Stimulated activated memory B cell treated with anti-CD40 and anti-IgM and Interleukin-4, amounts not matched to agents 10 μg/mL and 1 μg/mL and 100 μg/mL, for 72 hours (primary cell): Measurements from ENCODE around the gene L3MBTL1.

Experiments
- ATAC-seq: fragments of 150-1000 bp; cut with Tn5 transposase; 2 replicates; pipeline ENCODE4 v1.10.0; 2021
- H3K27ac Mint-ChIP-seq: one replicate; pipeline ENCODE4 v1.8.0; 2022; ENCODE audit warnings: mild to moderate bottlenecking, mixed read lengths
- H3K27me3 Mint-ChIP-seq: one replicate; pipeline ENCODE4 v1.8.0; 2022; ENCODE audit warnings: mixed read lengths
- H3K36me3 Mint-ChIP-seq: one replicate; pipeline ENCODE4 v1.8.0; 2022; ENCODE audit warnings: mixed read lengths
- H3K4me1 Mint-ChIP-seq: one replicate; pipeline ENCODE4 v1.8.0; 2022; ENCODE audit warnings: mixed read lengths
- H3K4me3 Mint-ChIP-seq: one replicate; pipeline ENCODE4 v1.8.0; 2022; ENCODE audit warnings: mild to moderate bottlenecking, moderate library complexity, mixed read lengths
- H3K9me3 Mint-ChIP-seq: one replicate; pipeline ENCODE4 v1.8.0; 2022; ENCODE audit warnings: mixed read lengths

L3MBTL1 gene

DNA sequence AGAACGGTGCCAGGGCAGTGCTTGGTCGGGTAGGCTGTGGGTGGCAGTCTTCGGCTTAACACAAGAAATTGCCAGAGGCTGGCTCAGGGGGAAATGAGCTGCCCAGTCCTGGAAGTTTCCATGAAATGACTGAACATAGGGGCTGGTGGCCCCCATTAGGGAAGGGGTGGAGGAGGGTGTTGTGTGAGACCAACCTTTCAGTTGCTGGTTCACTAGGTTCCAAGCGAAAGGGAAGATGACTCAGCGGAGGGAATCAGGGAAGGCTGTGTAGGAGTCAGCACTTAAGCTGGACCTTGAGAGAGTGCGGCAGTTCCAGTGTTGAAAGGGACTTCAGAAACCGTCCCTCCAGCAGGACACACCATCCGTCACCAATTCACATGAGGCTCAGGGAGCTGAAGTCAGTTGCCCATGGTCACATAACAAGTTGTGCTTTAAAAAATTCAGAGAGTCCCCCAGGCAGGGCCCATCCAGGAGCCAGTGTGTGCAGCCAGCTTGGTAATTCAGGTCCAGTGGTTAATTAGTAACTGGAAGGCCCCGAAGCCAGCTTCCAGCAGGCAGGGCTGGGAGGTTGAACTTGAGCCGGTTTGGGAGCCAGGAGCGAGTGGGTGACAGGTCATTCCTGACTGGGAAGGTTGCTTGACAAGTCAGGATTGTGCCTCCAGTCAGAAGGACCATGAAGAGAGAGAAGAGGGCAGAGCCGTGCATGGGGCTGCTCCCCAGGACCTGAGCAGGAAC is 51.1 kb downstream of the L3MBTL1 start, which contains the start of gene SGK2:
SGK2 (plus strand) TSS at position 616 of the 735 bp plus-strand sequence. CDS start 7,469 bp downstream, outside the sequence.
- H3K9me3 Mint-ChIP-seq: no peaks in the 10 kb centered on the region
- no peaks in the 10 kb centered on the region for H3K36me3 Mint-ChIP-seq
- H3K4me3 Mint-ChIP-seq: no peak within 1 kb of the TSS
- H3K27ac Mint-ChIP-seq: no peak within 1 kb of the TSS
- H3K27me3 Mint-ChIP-seq: no peaks in the 10 kb centered on the region
- ATAC-seq: no peak
- H3K4me1 Mint-ChIP-seq: no peaks in the 10 kb centered on the region

GRCh38 chr20:43559147-43559987 is 51.9 kb downstream of the L3MBTL1 start:
- no peak for ATAC-seq
- H3K27ac Mint-ChIP-seq: no peak overlapping the region
- H3K4me1 Mint-ChIP-seq: no peaks in the 10 kb centered on the region
- H3K36me3 Mint-ChIP-seq: no peaks in the 10 kb centered on the region
- H3K9me3 Mint-ChIP-seq: no peaks in the 10 kb centered on the region
- no peaks in the 10 kb centered on the region for H3K27me3 Mint-ChIP-seq
- H3K4me3 Mint-ChIP-seq: no peak overlapping the region

- Mint-ChIP-seq H3K9me3 (no peaks in the 10 kb centered on the region), H3K36me3 (no peaks in the 10 kb centered on the region), H3K4me1 (no peaks in the 10 kb centered on the region), H3K4me3 (no peak overlapping the region), H3K27me3 (no peaks in the 10 kb centered on the region), H3K27ac (no peak overlapping the region)
- no peak for ATAC-seq
These were observed 53.5 kb downstream of the L3MBTL1 start for GRCh38 chr20:43560974-43561373.

GRCh38 chr20:43563429-43563828 is 55.9 kb downstream of the L3MBTL1 start:
- Mint-ChIP-seq H3K36me3 (no peaks in the 10 kb centered on the region), H3K27me3 (no peaks in the 10 kb centered on the region), H3K4me3 (no peak overlapping the region), H3K27ac (no peak overlapping the region), H3K4me1 (no peaks in the 10 kb centered on the region), H3K9me3 (no peaks in the 10 kb centered on the region)
- no peak for ATAC-seq

DNA sequence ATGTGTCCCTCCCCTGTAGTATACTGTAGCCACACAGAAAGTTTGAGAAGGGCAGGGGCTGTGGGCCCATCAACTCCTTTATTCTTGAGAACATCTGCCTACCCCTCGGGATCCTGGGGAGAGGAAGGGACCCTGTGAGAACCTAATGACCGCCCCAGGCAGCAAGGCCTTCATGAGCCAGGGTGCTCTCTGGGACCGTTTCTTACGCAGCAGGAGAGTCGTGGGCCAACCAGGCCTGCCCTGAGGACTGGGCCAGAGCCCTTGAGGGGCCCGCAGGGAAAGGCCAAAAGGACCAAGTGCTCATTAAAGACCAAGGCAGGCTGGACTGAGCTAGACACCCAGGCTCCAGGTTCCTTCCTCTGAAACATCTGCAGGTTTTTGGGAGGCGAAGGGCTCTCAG is 56.5 kb downstream of the L3MBTL1 start:
- Mint-ChIP-seq H3K4me3 (no peak overlapping the region), H3K9me3 (no peaks in the 10 kb centered on the region), H3K27ac (no peak overlapping the region), H3K4me1 (no peaks in the 10 kb centered on the region), H3K36me3 (no peaks in the 10 kb centered on the region), H3K27me3 (no peaks in the 10 kb centered on the region)
- ATAC-seq: no peak

GRCh38 chr20:43564455-43564854 is 57.0 kb downstream of the L3MBTL1 start:
- Mint-ChIP-seq H3K36me3 (no peaks in the 10 kb centered on the region), H3K9me3 (no peaks in the 10 kb centered on the region), H3K4me1 (no peaks in the 10 kb centered on the region), H3K27me3 (no peaks in the 10 kb centered on the region), H3K4me3 (no peak overlapping the region), H3K27ac (no peak overlapping the region)
- ATAC-seq: no peak

- ATAC-seq: no peak
- H3K36me3 Mint-ChIP-seq: no peaks in the 10 kb centered on the region
- H3K27me3 Mint-ChIP-seq: no peaks in the 10 kb centered on the region
- no peak overlapping the region for H3K27ac Mint-ChIP-seq
- no peak overlapping the region for H3K4me3 Mint-ChIP-seq
- no peaks in the 10 kb centered on the region for H3K4me1 Mint-ChIP-seq
- H3K9me3 Mint-ChIP-seq: no peaks in the 10 kb centered on the region
These were observed 57.7 kb downstream of the L3MBTL1 start for GRCh38 chr20:43564993-43565757.

- Mint-ChIP-seq H3K4me3 (no peak overlapping the region), H3K27ac (no peak overlapping the region), H3K4me1 (no peaks in the 10 kb centered on the region), H3K27me3 (no peaks in the 10 kb centered on the region), H3K9me3 (no peaks in the 10 kb centered on the region), H3K36me3 (no peaks in the 10 kb centered on the region)
- no peak for ATAC-seq
These were observed 58.2 kb downstream of the L3MBTL1 start for GRCh38 chr20:43565758-43566104.

DNA sequence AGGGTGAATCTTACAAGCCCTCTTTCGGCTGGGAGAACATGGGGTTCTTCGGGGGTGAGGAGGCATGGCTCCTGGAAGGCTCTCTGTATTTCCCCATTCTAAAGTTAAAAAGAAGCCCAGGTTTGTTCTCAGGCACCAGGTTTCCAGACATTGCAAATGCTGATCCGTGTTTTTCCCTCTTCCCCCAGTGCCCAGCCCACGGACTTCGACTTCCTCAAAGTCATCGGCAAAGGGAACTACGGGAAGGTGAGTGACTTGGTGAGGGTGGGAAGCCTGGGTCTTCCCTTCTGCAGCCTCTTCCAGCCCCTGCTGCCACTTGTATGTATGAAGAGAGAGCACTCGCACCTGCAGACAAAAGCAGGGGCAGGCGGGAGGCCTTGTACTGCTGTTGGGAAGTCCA is 60.0 kb downstream of the L3MBTL1 start:
- H3K9me3 Mint-ChIP-seq: no peaks in the 10 kb centered on the region
- H3K27ac Mint-ChIP-seq: no peak overlapping the region
- no peaks in the 10 kb centered on the region for H3K4me1 Mint-ChIP-seq
- no peak for ATAC-seq
- no peak overlapping the region for H3K4me3 Mint-ChIP-seq
- H3K36me3 Mint-ChIP-seq: no peaks in the 10 kb centered on the region
- no peaks in the 10 kb centered on the region for H3K27me3 Mint-ChIP-seq

DNA sequence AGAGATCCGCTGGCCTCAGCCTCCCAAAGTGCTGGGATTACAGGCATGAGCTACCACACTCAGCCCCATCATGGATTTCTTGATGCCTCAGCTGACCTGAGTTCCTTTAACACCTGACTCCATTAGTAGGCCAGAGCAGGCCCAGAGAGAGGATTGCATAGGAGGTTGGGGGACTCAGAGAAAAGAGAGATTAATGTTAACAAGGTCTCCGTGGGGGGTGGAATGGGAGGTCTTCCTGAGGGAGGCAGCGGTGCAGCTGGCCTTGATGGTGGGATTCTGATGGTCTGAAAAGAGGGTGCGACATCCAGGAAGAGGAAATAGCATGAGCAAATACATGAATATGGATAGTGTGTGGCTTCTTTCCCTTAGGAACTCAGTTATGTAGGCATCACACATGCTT is 61.2 kb downstream of the L3MBTL1 start:
- Mint-ChIP-seq H3K4me1 (no peaks in the 10 kb centered on the region), H3K36me3 (no peaks in the 10 kb centered on the region), H3K4me3 (no peak overlapping the region), H3K27me3 (no peaks in the 10 kb centered on the region), H3K27ac (no peak overlapping the region), H3K9me3 (no peaks in the 10 kb centered on the region)
- ATAC-seq: no peak

DNA sequence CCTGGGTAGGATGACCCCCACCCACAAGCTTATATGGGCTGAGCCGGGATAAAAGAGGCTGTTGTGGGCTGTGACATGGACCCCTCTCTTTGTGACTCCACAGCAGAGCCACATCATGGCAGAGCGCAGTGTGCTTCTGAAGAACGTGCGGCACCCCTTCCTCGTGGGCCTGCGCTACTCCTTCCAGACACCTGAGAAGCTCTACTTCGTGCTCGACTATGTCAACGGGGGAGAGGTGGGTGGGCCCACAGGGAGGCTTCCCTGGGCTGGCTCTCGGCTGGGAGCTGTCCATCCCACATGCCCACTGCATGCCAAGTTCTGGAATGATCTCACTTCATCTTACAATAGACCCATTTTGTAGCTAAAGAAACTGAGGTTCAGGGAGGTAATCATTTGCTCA is 61.8 kb downstream of the L3MBTL1 start:
- Mint-ChIP-seq H3K27me3 (no peaks in the 10 kb centered on the region), H3K4me1 (no peaks in the 10 kb centered on the region), H3K9me3 (no peaks in the 10 kb centered on the region), H3K27ac (no peak overlapping the region), H3K36me3 (no peaks in the 10 kb centered on the region), H3K4me3 (no peak overlapping the region)
- no peak for ATAC-seq

- no peaks in the 10 kb centered on the region for H3K27me3 Mint-ChIP-seq
- no peaks in the 10 kb centered on the region for H3K36me3 Mint-ChIP-seq
- no peak overlapping the region for H3K27ac Mint-ChIP-seq
- H3K4me3 Mint-ChIP-seq: no peak overlapping the region
- no peak for ATAC-seq
- H3K4me1 Mint-ChIP-seq: no peaks in the 10 kb centered on the region
- H3K9me3 Mint-ChIP-seq: no peaks in the 10 kb centered on the region
These were observed 63.0 kb downstream of the L3MBTL1 start for GRCh38 chr20:43570496-43570895.

DNA sequence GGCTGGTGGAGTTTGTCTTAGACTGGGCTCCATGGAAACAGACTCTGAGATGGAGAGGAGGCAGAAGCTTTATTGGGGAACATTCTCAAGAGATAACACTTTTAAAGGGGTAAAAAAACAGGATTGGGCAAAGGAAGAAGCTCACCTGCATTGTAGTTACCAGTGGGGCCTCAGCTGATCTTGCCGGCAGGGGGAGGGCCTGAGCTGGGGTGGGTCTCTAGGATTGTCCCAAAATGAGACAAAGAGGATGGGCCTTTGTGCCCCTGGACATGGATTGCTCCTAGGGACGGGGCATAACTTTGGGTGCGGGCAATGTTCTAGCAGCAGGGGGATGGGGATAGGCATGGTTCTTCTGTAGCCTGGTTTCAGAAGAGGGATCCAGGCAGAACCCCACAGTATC is 63.8 kb downstream of the L3MBTL1 start:
- ATAC-seq: no peak
- no peaks in the 10 kb centered on the region for H3K36me3 Mint-ChIP-seq
- H3K27me3 Mint-ChIP-seq: no peaks in the 10 kb centered on the region
- no peaks in the 10 kb centered on the region for H3K4me1 Mint-ChIP-seq
- H3K27ac Mint-ChIP-seq: no peak overlapping the region
- H3K4me3 Mint-ChIP-seq: no peak overlapping the region
- no peaks in the 10 kb centered on the region for H3K9me3 Mint-ChIP-seq

DNA sequence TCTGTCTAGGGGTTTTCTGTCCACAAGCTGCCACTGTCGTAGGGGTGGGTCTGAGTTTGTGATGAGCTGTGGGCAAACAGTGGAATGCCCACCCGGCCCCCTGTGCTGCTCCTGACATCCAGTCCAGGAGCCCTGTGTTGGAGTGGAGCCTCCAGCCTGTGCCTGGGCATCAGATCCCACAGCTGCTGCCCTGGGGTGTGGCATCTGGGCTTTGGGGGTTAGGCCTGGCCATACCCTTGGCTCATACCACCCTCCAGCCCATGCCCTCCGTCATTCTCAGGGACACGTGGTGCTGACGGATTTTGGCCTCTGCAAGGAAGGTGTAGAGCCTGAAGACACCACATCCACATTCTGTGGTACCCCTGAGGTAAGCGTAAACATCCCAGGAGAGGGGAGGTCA is 64.3 kb downstream of the L3MBTL1 start:
- H3K4me1 Mint-ChIP-seq: no peaks in the 10 kb centered on the region

DNA sequence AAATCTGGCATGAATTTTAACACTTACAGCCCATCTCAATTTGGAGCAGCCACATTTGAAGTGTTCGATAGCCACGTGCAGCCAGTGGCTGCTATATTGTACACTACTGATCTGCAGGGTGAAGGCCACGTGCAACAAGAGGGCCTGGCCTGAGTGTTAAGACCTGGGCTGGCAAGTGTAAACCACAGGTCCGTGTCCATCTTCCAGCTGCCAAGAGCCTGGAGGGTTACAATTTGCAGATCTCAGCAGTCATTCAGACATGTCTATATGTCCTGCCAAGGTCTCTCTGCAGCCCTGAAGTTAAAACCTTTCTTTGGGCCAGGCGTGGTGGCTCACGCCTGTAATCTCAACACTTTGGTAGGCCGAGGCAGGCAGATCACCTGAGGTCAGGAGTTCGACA is 65.4 kb downstream of the L3MBTL1 start:
- no peak overlapping the region for H3K4me3 Mint-ChIP-seq

More for the DNA sequence above, 64.3 kb downstream of the L3MBTL1 start:
- Mint-ChIP-seq H3K27me3 (no peaks in the 10 kb centered on the region), H3K27ac (no peak overlapping the region), H3K9me3 (no peaks in the 10 kb centered on the region), H3K4me3 (no peak overlapping the region), H3K36me3 (no peaks in the 10 kb centered on the region)
- ATAC-seq: no peak

More for the DNA sequence above, 65.4 kb downstream of the L3MBTL1 start:
- no peaks in the 10 kb centered on the region for H3K27me3 Mint-ChIP-seq
- H3K36me3 Mint-ChIP-seq: no peaks in the 10 kb centered on the region
- H3K4me1 Mint-ChIP-seq: no peaks in the 10 kb centered on the region
- no peaks in the 10 kb centered on the region for H3K9me3 Mint-ChIP-seq
- no peak for ATAC-seq
- no peak overlapping the region for H3K27ac Mint-ChIP-seq
